ENCODE measurements around the gene EMSY. TPM values are rescaled to one million over a fixed set of nuclear protein-coding genes. Genes with fewer than 3 reads are reported as not detected.

EMSY gene
- total and polyA plus RNA-seq, 2 of the 8 experiments (the other 6 are each of a cell fraction or from before 2014, with no cell fraction given): 29.6 to 34.6 TPM

DNA sequence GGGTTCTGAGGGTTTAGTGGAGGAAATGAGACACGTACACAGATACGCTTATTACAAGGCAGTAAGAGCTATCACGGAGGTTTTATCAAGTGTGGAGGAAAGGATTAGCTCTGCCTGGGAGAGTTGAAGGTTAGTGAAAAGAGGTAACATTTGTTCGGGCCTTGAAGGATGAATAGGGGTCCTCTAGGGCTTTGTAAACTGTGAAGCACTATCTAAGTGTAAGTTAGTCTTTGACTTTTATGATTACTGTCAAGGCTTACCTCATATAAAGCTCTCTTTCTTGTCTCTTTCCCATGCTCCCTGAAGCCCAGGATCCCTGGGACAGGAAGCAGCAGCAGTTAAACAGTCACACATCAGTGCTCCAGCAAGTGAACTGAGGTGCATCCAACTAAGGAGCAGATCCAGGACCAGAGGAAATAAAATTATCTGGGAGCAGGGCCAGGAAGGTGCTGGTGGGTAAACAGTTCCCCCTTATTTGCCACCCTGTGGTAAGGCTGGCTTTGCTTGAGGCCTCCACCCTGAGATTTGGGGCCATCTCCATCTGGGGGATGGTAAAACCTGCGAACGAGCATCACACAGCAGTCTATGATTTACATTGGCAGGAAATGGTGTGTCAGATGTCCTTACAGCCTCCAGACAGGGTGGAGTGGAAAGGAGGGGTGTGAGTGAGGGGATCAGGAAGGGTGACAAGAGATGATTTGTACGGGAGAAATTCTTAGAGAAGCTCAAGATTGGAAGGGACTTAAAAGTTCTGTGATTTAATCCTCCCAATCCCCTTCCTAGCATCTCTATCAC is 36.5 kb upstream of the EMSY start:
- Histone ChIP-seq H3K9me3 (ENCODE audit: insufficient read depth in 2 of 2, low read depth in 1 of 2, low read length in 1 of 2) (no peaks in the 10 kb centered on the region), H3K4me2 (ENCODE audit: insufficient read depth in 1 of 2, low read depth in 2 of 2, low read length in 2 of 2) (no peak overlapping the region)
- no peak for FAIRE-seq

More for the DNA sequence above, 36.5 kb upstream of the EMSY start:
- CTCF ChIA-PET (ENCODE audit: partially characterized antibody): interaction anchor here (0.7 to 4.6 kb wide), 8 partner anchors 10 to 104 kb away, joined by 3 to 29 read pairs (median 4); no protein-coding TSS in a partner anchor
- H4K8ac ChIP-seq (ENCODE audit: extremely low read depth, insufficient read depth, low read length): no peak overlapping the region
- H2AFZ ChIP-seq (ENCODE audit: low read length): no peak overlapping the region
- H3K4me1 ChIP-seq (replicated peaks in 1 of 4; ENCODE audit: control insufficient read depth in 3 of 4, insufficient read depth in 4 of 4, low read length in 3 of 4): no peaks in the 10 kb centered on the region
- no peak overlapping the region for H4K91ac ChIP-seq (replicated peaks; ENCODE audit: insufficient read length, low read length)
- H3K4me3 ChIP-seq (ENCODE audit: extremely low read depth in 1 of 4, insufficient read depth in 2 of 4, low read depth in 3 of 4, low read length in 4 of 4): no peak overlapping the region
- no peak overlapping the region for H2BK5ac ChIP-seq (ENCODE audit: low read depth, low read length)
- no peak overlapping the region for H3K23ac ChIP-seq (ENCODE audit: insufficient read length)
- no peaks in the 10 kb centered on the region for H3K79me2 ChIP-seq (ENCODE audit: control insufficient read depth in 1 of 2, insufficient read depth in 2 of 2, low read length in 2 of 2)
- H2AK5ac ChIP-seq (ENCODE audit: low read depth, low read length): no peak overlapping the region
- H3K18ac ChIP-seq (ENCODE audit: extremely low read depth, low read length): no peak overlapping the region
- H3K14ac ChIP-seq (ENCODE audit: insufficient read length): no peak overlapping the region
- H3K36me3 ChIP-seq (ENCODE audit: control insufficient read depth in 2 of 4, insufficient read depth in 4 of 4, low read length in 3 of 4): no peaks in the 10 kb centered on the region
- H2BK15ac ChIP-seq (ENCODE audit: low read length): no peak overlapping the region
- no peak overlapping the region for H4K5ac ChIP-seq (ENCODE audit: insufficient read length, low read depth, low read length)
- H3K79me1 ChIP-seq (ENCODE audit: low read depth, low read length): no peaks in the 10 kb centered on the region
- H3K27me3 ChIP-seq (replicated peaks in 1 of 4; ENCODE audit: control insufficient read depth in 3 of 4, extremely low read depth in 1 of 4, insufficient read depth in 3 of 4, low read length in 3 of 4): no peaks in the 10 kb centered on the region; a peak in 1 of 7 replicates
- 0 out of 2 replicates have a peak overlapping the region, but pooled peaks have one; percentile 28 for H2BK12ac ChIP-seq (ENCODE audit: low read depth, low read length)
- no peak for DNase-seq (ENCODE audit: low read depth in 1 of 2, low spot score in 2 of 2)
- no peaks in the 10 kb centered on the region for H3K23me2 ChIP-seq (ENCODE audit: low read depth, low read length)
- H3K9ac ChIP-seq (replicated peaks in 1 of 4; ENCODE audit: extremely low read depth in 1 of 4, low read depth in 3 of 4, low read length in 3 of 4): no peak overlapping the region
- WGBS, 2 experiments (ENCODE audit: extremely low coverage in 1 of 2, insufficient coverage in 1 of 2, insufficient read length in 1 of 2, insufficient replicate concordance in 2 of 2, low coverage in 1 of 2, low lambda C conversion rate in 2 of 2, missing lambda C conversion rate in 1 of 2): 86% methylated on average over 7 of the region's 7 CpGs; no CpG with 5 or more reads in 1 of the 2 experiments
- no peak overlapping the region for H3K4ac ChIP-seq (replicated peaks; ENCODE audit: insufficient read length, low read depth, low read length)
- no peaks in the 10 kb centered on the region for H4K20me1 ChIP-seq (replicated peaks in 1 of 2; ENCODE audit: control insufficient read depth in 1 of 2, insufficient read depth in 2 of 2, low read length in 2 of 2)
- no peak overlapping the region for H3K56ac ChIP-seq (replicated peaks; ENCODE audit: insufficient read length, low read depth, low read length)
- H2BK20ac ChIP-seq (ENCODE audit: low read length): no peak overlapping the region
- H3K27ac ChIP-seq (ENCODE audit: low read depth, low read length): no peak overlapping the region
- POLR2A ChIA-PET (ENCODE audit: partially characterized antibody): interaction anchor here (0.8 kb wide), 1 partner anchor 15 kb away, joined by 3 read pairs; no protein-coding TSS in a partner anchor
- no peak overlapping the region for H2BK120ac ChIP-seq (replicated peaks; ENCODE audit: low read depth, low read length)
